NCI-H1417 (cell line): ENCODE data around the gene GRAMD4.
"Not testable (repeated sequence)": the region's sequence is repeated elsewhere in the genome, so short reads cannot be mapped to it uniquely, and the experiment has no call there.

Experiments used
- DNase-seq, 3 experiments: peaks; one replicate each; lab custom pipeline; 2025; lab: John Stamatoyannopoulos, UW

GRAMD4 gene

DNA sequence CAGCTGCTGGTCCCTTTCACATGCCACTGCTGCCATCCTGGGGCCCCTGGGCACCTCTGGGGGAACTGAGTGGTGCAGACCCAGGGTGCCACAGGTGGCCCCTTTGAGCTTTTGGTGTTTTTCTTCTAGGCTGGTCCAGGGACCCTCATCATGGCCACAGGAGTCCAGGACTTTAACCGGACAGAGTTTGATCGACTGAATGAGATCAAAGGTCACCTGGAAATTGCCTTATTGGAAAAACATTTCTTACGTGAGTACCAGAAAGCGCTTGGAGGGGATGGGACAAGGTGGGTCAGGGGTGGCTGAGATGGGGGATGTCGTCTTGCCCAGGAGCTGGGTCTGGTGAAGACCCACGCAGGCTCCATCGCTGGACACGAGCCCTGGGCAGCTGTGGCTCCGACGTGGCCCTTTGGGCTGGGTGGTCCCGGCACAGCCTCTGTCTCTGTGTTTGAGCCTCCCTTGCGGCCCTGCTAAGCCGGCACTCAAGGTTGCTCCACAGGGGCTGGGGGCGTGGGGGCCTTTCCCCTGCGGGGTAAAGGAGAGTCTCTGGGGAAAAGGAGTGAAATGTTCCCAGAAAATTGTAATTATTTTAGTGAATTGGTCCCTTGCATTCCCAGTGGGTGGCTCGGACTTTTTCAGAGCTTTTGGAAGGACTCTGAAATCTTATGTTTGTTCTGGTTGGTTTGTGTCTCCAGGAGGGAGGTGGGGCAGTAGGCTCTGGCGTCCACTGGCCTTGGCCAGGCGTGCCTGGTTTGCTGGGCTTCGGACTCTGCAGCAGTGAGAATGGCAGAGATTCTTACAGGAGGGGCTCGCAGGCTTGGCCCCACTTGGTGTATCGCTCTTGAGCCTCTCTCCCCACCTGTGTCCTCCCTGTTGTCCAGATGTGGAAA lies 17.8 kb downstream of the GRAMD4 start:
- DNase-seq, result no peak

DNA sequence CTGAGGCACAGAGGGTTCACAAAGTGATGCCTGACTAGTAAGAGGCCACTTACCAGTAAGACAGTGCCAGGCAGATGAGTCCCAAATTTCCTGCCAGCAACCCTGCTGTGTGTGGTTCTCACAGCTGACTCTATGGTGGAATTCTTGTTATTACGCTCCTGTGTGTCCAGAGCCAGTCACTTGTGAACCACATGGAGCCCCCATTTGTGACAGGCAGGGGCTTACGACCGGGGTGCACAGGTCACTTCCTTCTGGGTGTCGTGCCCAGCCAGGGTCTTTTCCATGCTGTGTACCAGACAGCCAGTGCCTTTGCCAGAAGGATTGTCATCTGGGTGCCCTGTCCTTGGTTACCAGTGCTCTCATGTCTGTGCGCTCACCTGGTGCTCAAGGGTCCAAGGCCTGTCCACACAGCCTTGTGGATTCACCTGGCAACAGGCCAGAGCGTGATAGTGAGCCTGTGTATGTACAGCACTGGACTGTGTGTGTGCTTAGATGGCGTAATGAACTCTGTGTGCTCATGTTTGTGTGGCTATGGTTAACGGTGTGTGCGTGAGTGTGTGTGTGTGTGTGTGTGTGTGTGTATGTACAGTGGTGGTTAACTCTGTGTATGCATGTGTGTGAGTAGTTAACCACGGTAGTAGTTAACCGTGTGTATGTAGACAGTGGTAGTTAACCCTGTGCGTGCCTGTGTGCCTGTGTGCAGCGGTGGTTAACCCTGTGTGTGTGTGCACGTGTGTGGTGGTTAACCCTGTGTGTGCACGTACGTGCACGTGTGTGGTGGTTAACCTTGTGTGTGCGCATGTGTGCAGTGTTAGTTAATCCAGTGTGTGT lies 18.6 kb downstream of the GRAMD4 start:
- peak in 2 of 3 experiments; percentile 19 to 74 for DNase-seq

DNA sequence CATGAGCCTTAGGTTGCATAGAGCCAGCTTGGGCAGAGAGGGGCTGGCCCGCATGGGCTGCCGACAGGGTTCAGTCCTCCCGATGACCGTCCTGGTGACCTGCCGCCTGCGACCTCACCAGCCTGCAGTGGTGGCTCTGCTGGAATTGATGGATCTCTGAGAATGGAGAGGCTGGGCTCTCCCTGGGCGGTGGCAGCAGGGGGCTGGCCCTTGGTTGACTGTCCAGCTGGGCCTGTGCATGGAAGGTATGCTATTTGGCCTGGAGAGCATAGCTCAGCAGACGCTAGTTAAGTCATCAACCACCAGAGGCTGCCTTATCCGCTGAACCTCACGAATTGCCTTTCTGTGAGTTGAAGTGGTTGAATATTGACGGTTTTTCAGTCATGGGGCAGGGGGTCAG lies 19.7 kb downstream of the GRAMD4 start:
- DNase-seq, result no peak

DNA sequence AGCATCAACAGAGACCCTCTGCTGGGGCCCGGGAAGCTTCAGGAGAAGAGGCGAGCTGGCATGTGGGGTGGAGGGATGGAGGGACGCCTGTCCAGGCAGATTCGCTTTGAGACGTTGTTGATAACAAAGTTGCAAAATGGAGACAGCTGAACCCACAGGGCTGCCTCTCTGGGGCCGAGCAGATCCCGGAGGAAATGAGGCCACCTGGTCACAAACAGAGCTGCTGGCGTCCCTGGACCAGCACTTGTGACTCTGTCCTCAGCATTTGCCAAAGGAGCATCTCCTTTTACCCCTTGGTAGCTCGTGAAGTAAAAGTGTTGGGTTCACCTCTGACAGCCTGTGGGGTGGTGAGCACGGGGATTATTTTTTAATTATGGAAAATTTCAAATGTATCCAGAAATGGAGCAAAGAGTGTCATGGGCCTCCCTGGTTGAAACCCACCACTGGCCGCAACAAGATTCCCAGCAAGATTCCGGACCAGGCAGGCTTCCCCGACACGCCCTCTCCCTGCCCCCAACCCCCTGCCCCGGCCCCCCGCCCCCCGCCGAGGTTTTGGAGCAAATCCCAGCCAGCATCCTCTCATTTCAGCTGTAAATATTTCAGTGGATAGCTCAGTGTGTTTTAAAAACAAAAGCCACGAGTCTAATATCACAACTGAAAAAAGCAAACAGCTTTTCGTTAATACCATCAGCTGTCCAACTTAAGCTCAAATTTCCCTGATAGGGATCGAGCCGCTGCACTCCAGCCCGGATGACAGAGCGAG lies 20.3 kb downstream of the GRAMD4 start:
- no peak for DNase-seq

DNA sequence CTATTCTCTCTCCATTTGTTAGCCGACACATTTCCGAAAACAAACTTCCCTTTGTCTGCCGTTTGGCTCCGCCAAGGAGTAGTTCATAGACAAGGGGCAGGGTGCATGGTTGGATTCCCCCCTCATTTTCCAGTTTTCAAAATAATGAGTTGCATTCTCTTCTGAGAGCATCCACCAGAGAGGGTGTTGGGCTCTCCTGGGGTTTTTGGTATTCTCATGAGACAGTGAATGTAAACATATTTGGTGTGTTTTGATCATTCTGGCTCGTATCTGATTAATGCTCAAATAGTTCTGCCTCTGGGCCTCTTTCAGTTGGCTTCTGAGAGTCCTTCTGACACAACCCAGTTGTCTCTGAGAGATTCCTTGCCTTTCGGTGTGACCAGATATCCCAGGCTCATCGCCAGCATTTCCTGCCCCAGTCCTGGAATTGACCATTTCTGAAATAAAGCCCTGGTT lies 21.7 kb downstream of the GRAMD4 start:
- DNase-seq, result no peak

DNA sequence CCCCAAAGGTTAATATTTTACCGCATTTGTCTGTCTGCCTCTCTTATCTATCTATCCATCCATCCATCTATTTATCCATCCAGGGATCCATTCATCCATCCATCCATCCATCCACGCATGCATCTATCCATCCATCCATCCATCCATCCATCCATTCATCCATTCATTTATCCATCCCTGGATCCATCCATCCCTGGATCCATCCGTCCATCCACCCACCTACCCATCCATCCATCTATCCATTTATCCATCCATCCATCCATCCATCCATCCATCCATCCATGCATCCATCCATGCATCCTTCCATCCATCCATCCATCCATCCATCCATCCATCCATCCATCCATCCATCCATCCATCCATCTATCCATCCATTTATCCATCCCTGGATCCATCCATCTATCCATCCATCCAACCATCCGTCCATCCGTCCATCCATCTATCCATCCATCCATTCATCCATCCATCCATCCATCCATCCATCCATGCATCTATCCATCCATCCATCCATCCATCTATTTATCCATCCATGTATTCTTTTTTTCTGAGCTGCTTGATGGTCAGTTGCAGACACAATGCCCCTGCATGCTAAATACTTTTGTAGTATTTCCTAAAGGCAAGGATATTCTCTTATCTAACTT lies 22.8 kb downstream of the GRAMD4 start:
- not testable (repeated sequence) for DNase-seq

DNA sequence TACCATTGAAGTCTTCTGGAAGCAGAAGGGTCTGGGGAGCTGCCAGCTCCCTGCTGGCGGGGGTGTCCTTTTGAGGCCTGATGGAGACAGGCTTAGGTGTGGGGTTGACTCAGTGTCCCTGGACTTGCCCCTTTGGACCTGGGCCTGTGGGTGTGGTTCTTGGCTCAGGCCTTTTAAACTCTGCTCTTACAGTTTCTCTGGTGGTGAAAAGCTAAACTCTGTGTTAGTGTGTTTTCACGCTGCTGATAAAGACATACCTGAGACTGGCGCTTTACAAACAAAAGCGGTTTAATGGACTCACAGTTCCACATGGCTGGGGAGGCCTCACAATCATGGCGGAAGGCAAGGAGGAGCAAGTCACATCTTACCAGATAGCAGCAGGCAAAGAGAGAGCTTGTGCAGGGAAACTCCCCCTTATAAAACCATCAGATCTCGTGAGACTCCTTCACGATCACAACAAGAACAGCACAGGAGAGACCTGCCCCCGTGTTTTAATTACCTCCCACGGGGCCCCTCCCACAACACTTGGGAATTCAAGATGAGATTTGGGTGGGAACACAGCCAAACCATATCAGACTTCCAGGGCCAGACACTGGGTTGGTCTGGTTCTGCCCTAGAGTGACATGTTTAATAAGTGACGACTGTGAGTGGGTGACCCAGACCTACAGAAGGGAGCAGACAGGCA lies 26.5 kb downstream of the GRAMD4 start:
- DNase-seq, result no peak

DNA sequence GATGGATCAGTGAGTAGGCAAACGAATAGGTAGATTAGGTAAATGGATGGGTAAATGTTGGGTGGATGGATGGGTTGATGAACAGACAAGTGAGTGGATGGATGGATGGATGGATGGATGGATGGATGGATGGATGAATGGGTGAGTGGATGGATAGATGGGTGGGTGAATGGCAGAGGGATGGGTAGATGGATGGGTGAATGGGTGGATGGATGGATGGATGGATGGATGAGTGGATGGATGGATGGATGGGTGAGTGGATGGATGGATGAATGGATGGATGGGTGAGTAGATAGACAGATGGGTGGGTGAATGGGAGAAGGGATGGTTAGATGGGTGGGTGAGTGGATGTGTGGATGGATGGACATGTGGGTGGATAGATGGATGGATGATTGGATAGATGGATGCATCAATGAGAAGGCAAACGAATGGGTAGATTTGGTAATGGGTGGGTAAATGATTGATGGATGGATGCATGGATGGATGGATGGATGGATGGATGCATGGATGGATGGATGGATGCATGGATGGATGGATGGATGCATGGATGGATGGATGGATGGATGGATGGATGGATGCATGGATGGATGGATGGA lies 28.1 kb downstream of the GRAMD4 start:
- not testable (repeated sequence) for DNase-seq

DNA sequence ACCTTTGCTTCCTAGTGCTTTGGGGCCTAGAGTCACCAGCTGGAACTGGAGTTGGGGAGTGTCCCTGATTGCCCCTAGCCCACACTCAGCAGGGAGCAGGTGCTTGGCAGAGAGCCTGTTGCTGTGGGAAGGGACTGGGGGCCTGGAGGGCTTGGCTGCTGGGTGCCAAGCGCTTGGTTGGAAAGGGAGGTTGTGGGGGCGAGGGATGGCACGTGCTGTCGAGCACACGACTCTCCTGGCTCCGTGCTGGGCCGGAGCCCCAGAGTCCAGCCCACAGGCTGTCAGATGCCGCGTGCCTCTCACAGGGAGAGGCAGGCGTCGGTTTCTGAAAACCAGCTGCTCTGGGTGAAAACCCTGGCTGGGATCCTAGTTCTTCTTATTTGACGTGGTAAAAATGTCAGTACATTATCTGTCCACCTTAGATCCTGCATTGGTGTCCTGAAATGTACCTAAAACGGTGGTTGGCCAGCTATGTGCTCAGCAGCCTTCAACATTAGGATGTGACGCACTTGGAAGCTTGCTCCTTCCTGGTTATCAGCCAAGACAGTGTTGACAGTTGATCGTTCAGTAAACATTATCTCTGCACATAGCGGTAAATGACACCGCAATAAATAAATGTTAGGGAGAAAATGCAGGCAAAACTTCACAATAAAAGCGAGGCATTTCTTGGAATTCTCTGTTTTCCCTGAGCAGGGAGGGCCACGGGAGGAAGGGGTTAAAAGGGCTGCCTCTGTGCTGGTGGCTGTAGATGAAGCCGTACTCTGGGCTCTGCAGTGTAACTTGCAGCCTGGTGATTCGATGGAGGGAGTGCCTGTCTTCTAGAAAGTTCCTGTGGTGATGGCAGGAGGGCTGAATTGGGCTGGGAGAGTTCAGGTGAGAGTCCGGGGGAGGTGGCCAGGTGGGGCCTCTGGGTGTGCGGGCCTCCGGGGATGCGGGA lies 29.2 kb downstream of the GRAMD4 start:
- DNase-seq, result peak in 2 of 3 experiments; percentile 24 to 61

DNA sequence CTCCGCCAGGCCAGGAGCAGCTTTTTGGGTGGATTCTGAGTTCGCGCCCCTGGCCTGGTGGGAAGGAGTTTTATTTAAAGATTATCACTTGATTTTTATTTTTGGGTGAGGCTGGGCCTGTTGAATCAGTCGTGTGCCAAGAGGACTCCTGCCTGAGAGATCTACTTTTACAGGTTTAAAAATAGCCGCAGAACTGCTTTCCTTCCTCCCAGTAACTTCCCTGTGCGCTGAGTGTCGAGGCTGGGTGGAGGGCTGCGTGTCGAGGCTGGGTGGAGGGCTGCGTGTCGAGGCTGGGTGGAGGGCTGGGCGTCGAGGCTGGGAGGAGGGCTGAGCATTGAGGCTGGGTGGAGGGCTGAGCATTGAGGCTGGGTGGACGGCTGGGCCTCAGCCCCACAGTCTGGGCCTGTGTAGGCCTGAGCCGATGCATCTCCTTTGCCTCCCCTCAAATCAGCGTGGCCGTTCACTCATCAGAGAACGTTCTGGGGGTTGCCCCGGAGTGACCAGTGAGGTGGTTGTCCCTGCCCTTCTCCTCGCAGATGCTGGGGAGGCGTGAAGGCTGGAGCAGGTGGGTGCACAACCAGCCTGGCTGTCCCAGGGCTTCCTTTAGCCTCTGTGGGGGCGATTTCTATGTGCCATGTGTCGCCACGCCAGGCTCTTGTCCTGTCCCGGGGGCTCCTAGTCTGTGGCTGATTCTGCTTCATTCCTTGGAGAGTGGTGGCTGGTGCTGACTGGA lies 30.1 kb downstream of the GRAMD4 start:
- no peak for DNase-seq

DNA sequence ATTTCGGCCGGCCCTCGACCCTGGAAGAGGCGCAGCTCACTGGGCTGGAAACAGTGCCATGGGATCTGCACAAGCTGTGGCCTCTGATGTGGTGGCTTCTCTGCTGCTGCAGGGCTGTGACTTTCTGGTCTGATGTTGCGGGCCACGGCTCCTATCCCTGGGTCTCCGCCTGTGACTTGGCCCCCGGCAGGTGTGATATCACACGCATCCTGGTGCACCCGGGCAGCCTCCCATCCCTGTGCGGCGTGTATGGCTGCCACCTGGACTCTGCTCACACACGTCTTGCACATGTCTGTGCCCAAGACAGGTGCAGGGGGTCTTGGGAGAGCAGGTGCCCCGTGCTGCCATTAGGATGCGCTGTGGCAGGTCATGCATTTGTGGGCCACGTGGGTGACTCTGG lies 31.1 kb downstream of the GRAMD4 start:
- DNase-seq, result no peak

DNA sequence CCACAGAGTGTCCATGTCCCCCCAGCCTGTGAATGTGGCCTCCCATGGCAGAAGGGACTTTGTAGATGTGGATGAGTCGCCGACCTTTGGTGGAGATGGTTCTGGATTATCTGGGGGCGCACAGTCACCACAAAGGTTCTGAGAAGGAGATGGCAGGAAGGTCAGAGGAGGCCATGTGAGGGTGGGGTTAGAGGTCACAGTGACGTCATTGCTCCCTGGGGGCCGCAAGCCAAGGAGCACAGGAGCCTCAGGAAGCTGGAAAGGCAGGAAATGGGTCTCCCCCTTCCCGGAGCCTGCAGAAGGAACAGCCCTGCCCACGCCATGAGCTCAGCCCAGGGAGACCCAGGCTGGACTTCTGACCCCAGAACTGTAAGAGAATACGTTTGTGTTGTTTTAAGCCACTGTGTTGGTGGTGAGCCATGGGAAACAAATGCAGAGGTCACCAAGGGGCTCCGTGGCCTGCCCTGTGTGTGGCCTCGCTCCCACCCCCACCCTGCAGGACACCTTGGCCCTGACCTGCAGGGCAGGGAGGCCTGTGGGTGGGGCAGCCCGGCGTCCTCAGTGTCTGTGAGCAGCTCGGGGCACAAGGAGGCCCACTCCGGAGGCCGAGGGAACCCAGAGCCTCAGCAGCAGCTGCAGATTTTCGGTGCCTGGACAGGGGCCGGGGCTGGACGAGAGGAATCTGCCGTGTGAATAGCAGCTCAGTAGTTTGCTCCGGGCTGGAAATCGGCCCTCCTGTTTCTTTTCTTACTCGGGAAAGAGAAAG lies 32.1 kb downstream of the GRAMD4 start:
- DNase-seq, result no peak

DNA sequence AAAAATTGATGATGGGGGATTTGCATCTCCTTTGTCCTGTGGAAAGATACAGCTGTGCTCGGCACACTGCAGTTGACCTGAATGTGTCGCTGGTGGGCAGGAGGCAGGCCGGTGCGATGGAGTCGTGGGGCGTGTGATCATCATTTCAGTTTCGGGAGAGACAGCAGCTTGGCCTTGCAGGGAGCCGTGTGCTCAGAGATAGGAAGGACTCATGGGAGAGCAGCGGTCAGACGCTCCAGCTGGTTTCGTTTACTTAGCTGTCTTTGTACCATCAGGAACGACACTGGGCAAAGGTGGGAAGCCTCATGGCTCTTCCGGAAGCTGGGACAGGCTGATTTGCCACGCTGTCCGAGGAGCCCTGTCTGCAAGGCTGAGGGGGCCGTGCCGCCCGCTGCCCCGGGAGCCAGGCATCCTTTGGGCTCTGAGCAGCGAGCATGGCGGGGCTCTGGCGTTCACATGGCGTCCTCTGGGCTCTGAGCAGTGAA lies 32.7 kb downstream of the GRAMD4 start:
- DNase-seq, result peak in 1 of 3 experiments; percentile 58

DNA sequence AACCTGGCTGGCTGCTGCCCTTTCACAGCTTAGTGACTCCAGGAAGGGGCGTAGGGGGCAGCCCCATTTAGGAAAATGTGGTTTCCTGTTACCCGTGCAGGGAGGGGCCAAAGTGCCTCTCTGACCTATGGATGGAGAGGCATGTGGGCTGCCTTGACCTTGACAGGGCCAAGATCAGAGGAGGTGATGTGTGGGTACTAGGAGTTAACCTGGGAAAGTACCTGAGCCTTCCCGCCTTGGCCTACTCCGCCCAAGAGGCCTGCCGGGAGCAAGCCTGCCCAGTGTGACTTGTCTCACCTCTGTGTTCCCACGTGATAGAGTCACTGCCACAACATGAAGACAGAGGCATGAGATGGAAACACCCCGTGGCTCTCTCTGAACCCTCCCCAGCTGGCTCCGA lies 33.4 kb downstream of the GRAMD4 start:
- DNase-seq, result no peak

DNA sequence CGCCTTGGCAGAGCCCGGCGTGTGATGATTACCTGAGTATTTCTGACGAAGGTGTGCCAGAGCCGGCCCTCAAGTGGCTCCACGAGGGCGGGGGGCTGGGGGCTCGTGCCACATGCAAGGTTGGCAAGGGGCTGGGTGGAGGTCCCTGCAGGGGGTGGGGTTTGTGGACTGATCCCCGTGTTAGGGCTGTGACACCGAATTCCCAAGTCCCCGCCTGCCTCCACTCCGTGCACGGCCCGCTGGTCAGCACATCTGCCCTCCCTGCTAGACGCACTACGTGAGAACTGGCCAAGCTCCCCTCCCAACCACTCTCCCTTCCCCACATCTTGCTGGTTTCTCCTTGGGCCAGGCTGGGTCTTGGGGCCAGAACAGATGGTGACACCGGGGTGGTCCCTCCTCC lies 34.2 kb downstream of the GRAMD4 start:
- DNase-seq, result no peak

DNA sequence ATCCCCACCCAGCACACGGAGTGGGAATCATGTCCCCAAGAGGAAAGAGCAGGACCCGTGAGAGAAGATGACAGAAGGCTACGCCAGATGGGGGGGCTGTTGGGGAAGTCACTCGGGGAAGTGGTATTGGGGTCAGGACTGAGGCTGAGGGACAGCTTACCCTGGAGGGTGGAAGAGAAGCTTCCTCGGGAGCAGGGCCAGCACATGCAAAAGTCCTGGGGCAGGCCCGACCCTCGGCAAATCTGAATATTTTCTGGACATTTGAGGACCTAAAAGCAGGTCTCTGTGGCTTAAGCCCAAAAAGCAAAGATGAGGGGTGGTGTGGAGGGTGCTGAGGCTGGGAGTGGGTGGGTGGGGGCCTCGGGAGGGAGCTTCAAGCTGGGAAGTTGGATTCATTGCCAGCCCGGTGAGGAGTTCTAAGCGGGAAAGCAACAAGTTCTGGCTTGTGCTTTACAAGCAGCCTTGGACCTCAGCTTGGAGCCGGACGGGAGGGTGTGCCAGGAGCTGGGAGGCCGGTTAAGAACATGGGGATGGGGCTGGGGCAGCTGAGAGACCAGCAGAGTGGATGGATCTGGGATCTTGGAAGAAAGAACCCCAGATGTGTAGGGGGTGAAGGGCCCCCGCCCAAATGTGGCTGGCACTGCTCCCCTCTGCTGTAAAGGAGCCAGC lies 34.9 kb downstream of the GRAMD4 start:
- DNase-seq, result no peak

DNA sequence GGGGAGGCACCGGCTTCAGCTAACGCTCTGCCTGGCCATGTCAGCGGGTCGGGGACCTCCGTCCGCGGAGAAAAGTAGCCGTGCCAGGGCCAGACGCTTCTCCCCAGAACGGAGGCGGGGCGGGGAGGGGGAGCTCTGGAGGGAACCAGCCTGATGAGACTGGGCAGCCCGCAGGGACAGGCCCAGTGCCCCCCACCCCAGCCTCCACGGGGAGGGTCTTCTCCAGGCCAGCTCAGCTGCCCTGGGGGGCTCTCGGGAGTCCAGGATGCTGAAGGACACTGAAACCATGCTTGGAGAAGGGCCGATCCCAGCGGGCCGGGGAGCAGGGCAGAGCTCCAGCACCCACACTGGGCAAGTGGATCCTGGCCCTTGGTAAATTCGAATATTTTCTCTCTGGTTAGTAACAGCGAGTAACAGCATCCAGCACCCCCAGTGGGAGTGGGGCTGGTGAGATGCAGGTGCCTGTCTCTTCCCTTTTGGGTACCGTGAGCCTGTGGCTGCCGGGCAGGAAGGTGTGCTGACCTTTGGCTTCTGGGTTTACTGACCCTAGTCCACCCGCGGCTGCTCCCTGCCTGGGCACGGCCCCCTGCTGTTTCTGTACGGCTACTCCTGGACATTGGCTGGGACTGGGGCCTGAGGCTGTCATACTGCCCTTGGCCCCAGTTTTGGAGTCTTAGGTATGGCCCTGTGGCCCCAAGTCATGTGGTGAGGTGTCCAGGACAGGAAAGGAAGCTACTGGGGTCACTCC lies 35.8 kb downstream of the GRAMD4 start:
- DNase-seq, result no peak
